Omental fat pad (tissue), 4 donors: ENCODE data around the gene SSNA1. TPM values are rescaled to one million over a fixed set of nuclear protein-coding genes. Genes with fewer than 3 reads are reported as not detected.

Experiments used
- ATAC-seq: fragments of 150-250 bp; one replicate; pipeline ENCODE4 v1.9.1; 2016; ENCODE audit warnings: mild to moderate bottlenecking, moderate library complexity; ENCODE audit not compliant: low FRiP score
- DNase-seq: peaks from one replicate; pipeline ENCODE4 v3.0.0-alpha.2; 2019; ENCODE audit warnings: low spot score
- total RNA-seq, 4 donors: library from RNA; depleted of rRNA; stranded (reverse); fragments of >200 nt; gene quantifications; one replicate each; pipeline ENCODE4 v1.1.0, GENCODE V29; 2016
- TF ChIP-seq, protein P1 (sequence below), 3 donors: fragments of 450-650 bp; IDR thresholded peaks; one replicate each; pipeline ENCODE4 v1.5.1; 2016 to 2017; ENCODE audit warnings: antibody characterized with exemption in 3 of 3, mild to moderate bottlenecking in 3 of 3, moderate library complexity in 2 of 3

The SSNA1 gene
- total RNA-seq, 4 donors from 2014 or later: 51.2 to 78.2 (median 67.1) TPM

DNA sequence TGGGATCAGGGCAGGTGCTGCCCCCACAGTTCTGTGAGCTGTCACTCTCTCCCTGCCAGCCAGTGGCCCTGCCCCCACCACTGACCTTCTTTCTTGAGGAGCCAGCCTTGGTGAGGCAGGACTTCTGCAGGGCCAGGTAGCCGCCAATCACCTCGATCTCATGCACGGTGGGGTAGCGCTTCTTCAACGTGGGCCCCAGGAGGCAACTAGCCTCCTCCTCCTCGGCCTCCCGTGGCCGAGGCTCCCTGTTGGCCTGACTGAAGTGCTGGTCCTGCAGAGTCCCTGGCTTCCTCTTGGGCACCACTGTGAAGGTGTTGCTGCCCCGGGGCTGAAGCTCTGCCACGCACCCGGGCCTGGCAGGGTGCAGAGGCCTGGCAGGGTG is 10.4 kb downstream of the SSNA1 start:
- DNase-seq: no peak
- TF ChIP-seq, protein P1, sequence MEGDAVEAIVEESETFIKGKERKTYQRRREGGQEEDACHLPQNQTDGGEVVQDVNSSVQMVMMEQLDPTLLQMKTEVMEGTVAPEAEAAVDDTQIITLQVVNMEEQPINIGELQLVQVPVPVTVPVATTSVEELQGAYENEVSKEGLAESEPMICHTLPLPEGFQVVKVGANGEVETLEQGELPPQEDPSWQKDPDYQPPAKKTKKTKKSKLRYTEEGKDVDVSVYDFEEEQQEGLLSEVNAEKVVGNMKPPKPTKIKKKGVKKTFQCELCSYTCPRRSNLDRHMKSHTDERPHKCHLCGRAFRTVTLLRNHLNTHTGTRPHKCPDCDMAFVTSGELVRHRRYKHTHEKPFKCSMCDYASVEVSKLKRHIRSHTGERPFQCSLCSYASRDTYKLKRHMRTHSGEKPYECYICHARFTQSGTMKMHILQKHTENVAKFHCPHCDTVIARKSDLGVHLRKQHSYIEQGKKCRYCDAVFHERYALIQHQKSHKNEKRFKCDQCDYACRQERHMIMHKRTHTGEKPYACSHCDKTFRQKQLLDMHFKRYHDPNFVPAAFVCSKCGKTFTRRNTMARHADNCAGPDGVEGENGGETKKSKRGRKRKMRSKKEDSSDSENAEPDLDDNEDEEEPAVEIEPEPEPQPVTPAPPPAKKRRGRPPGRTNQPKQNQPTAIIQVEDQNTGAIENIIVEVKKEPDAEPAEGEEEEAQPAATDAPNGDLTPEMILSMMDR (IDR thresholded peaks at IDR 0.05): no peak
- no peak for ATAC-seq

DNA sequence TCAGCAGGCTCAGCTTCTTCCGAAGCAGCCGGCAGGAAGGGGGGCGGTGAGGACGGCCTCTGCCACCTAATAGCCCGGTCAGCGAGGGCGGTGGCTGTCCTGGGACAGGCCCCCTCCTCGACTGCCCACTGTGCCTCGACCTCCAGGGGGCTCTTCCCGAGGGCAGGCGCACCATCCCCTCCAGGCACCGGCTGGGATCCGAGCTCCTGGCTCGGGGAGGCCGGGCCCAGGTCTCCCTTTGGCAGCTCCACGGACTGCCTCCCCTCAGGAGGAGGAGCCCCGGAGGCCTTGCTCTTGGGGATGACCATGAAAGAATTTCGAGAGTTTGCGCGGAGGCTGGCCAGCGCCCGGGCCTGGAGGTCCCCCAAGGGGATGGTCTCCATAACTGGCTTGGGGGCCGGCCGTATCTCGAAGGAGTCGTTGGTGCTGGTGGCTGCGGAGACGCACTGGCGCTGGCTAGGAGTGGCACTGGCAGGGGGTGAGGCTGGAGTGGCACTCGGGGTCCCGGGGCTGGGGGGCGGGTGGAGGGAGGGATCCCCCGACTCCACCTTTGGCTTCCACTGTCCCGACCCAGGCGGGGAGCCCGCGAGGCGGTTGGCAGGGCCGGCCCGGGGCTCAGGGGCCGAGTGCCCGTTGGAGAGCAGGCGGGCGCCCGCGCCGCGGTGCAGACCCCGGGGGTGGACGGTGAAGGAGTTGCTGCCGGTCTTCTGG is 11.1 kb downstream of the SSNA1 start:
- ATAC-seq (no peak), DNase-seq (no peak)
- TF ChIP-seq, protein P1 (IDR thresholded peaks at IDR 0.05): no peak

DNA sequence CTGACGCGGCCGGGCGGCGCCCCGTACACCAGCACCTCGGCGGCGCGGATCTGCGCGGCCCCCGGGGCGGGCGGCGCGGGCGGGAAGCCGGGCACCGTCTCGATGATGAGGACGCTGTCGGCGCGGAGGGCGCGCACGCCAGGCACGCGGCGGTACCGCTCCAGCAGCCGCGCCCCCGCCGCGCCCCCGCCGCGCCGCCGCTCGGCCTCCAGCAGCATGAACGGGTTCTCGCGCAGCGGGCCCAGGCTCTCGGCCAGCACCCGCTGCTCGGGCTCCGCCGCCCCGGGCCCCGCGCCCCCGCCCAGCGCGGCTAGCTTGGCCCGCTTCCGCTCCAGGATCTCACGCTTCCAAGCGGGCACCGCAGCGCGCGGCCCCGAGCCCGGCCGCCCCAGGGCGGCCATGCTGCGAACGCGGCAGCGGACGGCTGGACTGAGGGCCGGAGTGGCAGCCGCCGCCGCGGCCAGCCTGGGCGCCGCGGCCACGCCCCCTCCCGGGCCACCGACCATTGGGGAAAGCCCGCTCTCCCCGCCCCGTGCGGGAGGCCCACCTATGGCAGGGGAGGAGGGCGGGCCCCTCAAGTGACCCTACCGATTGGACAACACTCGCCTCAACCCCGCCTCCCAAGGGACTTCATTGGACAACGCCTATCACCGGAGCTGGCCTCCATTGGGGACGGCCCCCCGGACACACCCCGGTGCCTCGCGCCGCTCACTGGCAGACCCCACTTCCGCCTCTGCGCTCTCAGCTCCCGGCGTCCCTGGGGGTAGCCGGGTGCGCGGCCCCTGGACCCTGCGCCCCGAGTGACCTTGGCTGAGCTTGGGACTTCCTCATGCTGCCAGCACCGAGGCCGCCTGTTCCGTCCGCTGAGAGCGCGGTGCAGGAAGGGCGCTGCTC is 12.1 kb downstream of the SSNA1 start, which contains the start of gene TPRN:
Gene TPRN, minus strand, starts transcription at position 431 of the 894 bp plus-strand sequence. Its CDS starts 30 bp downstream, at position 401.
- ATAC-seq: peak; percentile 99
- DNase-seq: peak; percentile 94
- TF ChIP-seq, protein P1 (IDR thresholded peaks at IDR 0.05): no peak

GRCh38 chr9:137201205-137201868 is 12.9 kb downstream of the SSNA1 start:
- DNase-seq: no peak
- no peak for ATAC-seq
- TF ChIP-seq, protein P1 (IDR thresholded peaks at IDR 0.05): no peak

DNA sequence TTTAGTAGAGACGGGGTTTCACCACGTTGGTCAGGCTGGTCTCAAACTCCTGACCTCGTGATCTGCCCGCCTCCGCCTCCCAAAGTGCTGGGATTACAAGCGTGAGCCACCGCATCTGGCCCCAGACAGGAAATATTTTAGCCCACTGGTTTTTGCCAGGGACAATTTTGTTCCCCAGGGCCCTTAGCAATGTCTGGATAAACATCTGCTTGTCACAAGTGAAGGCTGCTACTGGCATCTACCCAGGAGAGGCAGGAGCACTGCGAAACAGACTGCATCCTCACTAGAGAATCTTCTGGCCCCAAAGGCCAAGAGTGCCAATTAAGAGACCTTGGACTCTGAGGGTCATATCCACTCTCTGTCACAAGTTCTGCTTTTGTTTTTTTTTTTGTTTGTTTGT is 14.5 kb downstream of the SSNA1 start:
- no peak for ATAC-seq
- TF ChIP-seq, protein P1 (IDR thresholded peaks at IDR 0.05): no peak

GRCh38 chr9:137204731-137205125 is 16.3 kb downstream of the SSNA1 start:
- TF ChIP-seq, protein P1 (IDR thresholded peaks at IDR 0.05): no peak
- ATAC-seq (no peak), DNase-seq (no peak)

More for the DNA sequence above, 14.5 kb downstream of the SSNA1 start:
- no peak for DNase-seq
